NCI-H524 treated with DMSO at 0.1 percent for 48 hours (cell line): Measurements from ENCODE around the gene ABLIM1.
A peak's percentile ranks its signal among the peaks of the same experiment; 100 is the strongest.

Source experiments
- DNase-seq: peaks from one replicate; lab custom pipeline; 2025; lab: John Stamatoyannopoulos, UW

The ABLIM1 gene

GRCh38 chr10:114545819-114546218 lies 112.3 kb downstream of the ABLIM1 start:
- DNase-seq: no peak

GRCh38 chr10:114545071-114545470 lies 113.0 kb downstream of the ABLIM1 start:
- DNase-seq: no peak

GRCh38 chr10:114544045-114544659 lies 113.9 kb downstream of the ABLIM1 start:
- DNase-seq: no peak

GRCh38 chr10:114543456-114543855 lies 114.6 kb downstream of the ABLIM1 start:
- DNase-seq: no peak

- no peak for DNase-seq
Observed at GRCh38 chr10:114542373-114542772, 115.7 kb downstream of the ABLIM1 start.

- DNase-seq: no peak
Observed at GRCh38 chr10:114541797-114542160, 116.3 kb downstream of the ABLIM1 start.

- no peak for DNase-seq
Observed at GRCh38 chr10:114541081-114541796, 116.8 kb downstream of the ABLIM1 start.

- DNase-seq: no peak
Observed at GRCh38 chr10:114540236-114540635, 117.8 kb downstream of the ABLIM1 start.

- no peak for DNase-seq
Observed at GRCh38 chr10:114539623-114540022, 118.5 kb downstream of the ABLIM1 start.

GRCh38 chr10:114538181-114538906 lies 119.7 kb downstream of the ABLIM1 start:
- DNase-seq: no peak

GRCh38 chr10:114537736-114538135 lies 120.3 kb downstream of the ABLIM1 start:
- DNase-seq: no peak

GRCh38 chr10:114534571-114534981 lies 123.5 kb downstream of the ABLIM1 start:
- no peak for DNase-seq

GRCh38 chr10:114532226-114532625 lies 125.8 kb downstream of the ABLIM1 start:
- no peak for DNase-seq

GRCh38 chr10:114526504-114527238 lies 131.4 kb downstream of the ABLIM1 start:
- peak; percentile 26 for DNase-seq

- DNase-seq: no peak
Observed at GRCh38 chr10:114526126-114526503, 132.0 kb downstream of the ABLIM1 start.

- DNase-seq: no peak
Observed at GRCh38 chr10:114525368-114525949, 132.6 kb downstream of the ABLIM1 start.

GRCh38 chr10:114523876-114524275 lies 134.2 kb downstream of the ABLIM1 start:
- DNase-seq: no peak

GRCh38 chr10:114521255-114521654 lies 136.8 kb downstream of the ABLIM1 start:
- DNase-seq: no peak

- DNase-seq: no peak
Observed at GRCh38 chr10:114520453-114520852, 137.6 kb downstream of the ABLIM1 start.

GRCh38 chr10:114519756-114520293 lies 138.2 kb downstream of the ABLIM1 start:
- DNase-seq: no peak

GRCh38 chr10:114519306-114519669 lies 138.8 kb downstream of the ABLIM1 start:
- no peak for DNase-seq
